ENCODE data around the gene CARD18.
"Not testable (repeated sequence)": the region's sequence is repeated elsewhere in the genome, so short reads cannot be mapped to it uniquely, and the experiment has no call there.

Gene CARD18

DNA sequence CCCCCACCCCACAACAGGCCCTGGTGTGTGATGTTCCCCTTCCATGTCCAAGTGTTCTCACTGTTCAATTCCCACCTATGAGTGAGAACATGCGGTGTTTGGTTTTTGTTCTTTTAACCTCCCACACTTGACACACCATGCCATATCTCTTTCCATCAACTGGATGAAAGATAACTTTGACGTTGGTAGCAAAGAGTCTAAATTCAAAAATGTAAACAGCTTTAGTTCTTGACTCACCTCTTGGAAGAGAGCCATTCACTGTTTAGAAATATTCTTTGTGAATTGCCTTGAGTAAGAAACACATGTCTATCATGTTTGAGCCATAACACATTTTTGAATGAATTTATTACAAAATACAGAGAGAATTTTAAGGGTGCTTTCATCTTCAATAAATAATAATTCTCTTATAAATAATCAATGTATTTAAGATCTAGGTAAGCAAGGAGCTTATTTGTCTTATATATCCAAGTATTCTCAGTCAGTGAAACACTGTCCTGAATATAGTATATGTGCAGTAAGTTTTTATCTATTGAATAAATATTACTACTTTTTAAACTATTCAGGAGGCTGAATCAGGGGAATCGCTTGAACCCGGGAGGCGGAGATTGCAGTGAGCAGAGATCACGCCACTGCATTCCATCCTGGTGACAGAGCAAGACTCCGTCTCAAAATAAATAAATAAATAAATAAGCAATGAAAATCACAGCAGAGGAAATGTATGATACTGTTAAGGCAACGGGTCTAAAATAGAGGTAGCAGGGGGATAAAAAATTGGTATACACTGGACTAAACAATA lies 6.7 kb downstream of the CARD18 start:
- no peak for DNase-seq (ENCODE audit: low read depth)

DNA sequence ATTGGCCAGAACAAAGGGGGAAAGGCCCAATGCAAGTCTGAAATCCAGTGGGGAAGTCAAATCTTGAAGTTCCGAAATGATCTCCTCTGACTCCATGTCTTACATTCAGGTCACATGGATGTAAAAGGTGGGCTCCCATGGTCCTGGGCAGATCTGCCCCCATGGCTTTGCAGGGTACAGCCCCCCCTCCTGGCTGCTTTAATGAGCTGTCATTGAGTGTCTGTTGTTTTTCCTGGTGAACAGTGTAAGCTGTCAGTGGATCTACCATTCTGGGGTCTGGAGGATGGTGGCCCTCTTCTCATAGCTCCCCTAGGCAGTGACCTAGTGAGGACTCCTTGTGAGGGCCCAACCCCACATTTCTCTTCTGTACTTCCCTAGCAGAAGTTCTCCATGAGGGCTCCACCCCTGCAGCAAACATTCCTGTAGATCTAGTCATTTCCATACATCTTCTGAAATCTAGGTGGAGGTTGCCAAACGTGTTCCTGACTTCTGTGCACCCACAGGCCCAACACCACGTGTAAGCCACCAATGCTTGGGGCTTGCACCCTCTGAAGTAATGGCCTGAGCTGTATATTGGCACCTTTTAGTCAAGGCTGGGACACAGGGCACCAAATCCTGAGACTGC lies 9.3 kb downstream of the CARD18 start:
- DNase-seq (ENCODE audit: low read depth) = no peak

DNA sequence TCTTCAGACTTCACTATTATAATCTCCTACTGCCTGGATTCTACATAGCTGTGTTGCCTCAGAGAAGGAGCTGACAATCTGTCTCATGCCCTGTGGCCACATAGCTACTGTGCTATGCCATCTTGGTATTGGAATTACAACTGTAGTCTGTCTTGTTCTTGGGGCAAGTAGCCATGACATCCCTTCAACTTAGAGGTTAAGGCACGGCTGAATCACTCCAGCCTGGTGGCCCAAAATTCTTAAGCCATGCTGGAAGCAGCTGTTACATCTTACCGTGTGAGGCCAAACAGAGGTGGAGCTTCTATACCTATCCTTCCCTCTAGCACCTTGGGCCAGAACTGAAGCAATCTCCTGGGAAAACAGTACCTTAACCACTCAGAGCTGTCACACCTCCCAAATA lies 14.8 kb downstream of the CARD18 start:
- DNase-seq (ENCODE audit: low read depth) = no peak

DNA sequence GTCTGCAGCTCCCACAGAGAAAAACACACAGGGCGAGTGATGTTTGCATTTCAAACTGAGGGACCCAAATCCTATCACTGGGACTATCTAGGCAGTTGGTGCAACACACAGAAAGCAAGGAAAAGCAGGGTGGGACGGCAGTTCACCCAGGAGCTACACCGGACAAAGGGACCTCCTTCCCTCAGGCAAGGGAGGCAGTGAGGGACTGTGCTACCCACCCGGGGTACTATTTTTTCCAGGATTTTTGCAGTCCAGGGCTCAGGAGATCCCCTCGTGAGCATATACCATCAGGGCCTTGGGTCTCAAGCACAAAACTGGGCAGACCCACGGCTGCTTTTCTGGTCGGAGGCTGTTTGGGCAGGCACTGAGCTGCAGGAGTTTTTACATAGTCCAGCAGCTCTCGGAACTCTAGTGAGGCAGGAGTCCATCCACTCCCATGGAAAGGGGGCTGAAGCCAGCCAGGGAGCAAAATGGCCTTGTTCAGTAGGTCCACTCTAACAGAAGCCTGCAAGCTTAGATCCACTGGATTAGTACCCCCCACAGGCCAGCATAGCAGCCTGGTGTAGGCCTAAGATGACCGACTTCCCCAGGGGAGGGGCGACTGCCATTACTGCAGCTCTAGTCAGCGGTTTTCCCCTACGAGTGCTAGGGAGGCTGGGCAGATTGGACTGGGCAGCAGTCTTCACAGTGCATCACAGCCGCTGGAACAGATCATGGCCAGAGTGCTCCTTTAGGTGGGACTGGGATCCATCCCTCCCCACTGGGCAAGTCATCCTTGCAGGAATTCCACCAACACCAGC lies 28.2 kb downstream of the CARD18 start:
- DNase-seq (ENCODE audit: low read depth) = no peak

DNA sequence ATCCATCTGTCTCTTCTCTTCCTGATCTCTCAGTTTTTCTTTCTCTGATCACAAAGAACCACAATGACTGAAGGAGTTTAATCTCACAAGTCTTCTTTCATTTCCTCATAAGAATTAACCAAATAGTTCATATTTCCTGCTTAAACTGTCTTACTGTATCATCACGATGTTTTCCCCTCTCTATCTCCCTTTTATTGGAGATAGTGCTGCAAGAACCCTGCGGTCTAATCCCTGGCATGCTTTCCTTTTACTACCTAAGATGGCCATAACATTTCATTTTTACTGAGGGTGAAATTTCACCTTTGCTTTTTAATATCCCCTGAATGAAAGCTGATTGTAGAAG lies 28.9 kb downstream of the CARD18 start:
- DNase-seq (ENCODE audit: low read depth) = no peak

DNA sequence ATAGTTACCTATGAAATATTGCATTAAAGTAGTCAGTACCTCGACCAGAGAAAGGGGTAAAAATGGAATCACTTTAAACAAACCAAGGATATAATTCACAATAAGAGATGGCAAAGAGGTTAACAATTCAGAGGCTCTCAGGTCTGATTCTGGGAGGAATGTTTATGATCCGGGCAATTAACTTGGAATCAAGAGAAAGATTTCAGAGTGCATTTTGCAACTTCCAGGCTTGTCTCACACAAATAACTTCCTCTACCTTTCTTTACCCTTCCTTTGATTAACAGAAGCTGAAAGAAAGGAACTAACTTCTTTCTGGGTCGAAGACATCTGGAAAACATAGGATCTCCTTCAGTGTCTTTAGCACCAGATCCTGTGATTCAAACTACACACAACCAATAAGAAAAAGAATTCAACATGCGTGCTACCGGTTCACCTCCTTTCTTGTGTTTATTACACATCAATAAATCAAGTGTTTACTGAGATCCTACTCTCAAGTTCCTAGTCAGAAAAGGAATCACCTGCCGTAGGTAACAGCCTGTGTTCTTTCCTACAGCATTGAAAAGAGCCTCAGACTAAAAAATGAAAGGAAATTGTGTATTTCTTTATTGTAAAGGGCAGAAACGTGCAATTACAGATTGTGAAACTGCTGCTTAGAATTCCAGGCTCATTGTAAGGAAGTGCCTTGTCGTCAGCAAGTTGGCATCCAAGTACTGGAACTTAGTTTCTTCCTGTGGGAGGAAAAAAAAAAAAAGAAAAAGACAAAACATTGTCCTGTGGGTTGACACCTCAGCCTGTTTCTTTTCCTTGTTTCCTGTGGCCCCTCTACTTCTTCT lies 29.5 kb downstream of the CARD18 start:
- DNase-seq (ENCODE audit: low read depth) = no peak

DNA sequence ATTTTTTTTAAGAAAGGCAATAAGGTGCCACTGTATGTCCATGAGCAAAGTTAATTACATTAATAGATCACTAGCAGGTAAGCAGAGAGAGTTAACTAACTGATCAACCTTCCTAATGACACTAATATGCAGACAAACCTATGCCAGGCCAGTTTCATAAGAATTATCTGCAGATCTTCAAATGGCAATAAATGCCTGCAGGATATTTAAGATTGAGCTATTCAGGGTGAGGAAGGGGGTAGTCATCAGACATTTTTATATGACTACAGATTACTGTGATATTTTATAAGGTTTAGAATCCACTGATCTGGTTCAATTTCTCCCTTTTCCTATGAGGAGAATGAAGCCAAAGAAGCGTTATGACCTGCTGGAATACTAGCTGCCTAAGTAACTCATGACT lies 30.2 kb downstream of the CARD18 start:
- DNase-seq (ENCODE audit: low read depth) = no peak

DNA sequence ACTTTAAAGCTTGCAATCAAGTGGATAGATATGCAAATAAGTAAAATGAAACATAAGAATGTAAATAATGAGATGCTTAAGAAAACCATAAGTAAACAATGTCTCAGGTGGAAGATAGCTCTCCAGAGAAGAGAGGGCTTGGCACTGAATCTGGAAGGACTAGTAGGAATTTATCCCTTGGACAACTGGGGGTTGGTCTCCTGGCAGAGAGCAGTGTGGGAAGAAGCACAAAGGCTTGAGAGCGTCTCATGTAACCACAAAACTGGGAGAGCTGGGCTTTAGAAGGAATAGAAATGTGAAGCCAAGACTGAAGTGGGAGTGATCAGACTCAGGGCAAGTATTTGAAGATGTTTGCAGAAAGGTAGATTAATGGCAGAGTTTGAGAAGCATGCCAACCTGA lies 31.3 kb downstream of the CARD18 start:
- DNase-seq (ENCODE audit: low read depth) = no peak

DNA sequence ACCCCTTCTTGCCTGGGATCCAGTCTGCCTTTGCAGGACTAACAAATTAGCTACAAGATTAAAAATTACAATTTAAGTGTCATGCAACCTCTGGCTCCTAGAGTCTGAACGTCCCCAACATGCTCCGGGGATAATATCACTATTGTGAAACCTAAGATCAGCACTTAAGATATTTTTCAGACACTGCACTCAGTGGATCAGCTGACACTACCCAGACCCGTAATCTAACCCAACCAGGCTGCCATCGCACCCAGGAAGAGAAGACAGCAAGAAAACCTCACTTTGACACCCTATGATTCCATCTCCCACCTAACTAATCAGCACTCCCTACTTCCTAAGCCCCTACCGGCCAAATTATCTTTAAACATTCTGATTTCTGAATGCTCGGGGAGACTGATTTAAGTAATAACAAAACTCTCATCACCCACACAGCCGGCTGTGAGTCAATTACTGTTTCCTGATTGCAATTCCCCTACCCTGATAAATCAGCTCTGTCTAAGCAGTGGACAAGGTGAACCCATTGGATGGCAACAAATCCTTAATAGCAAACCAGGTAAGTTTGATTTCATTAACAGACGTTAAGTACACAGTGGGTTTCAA lies 32.2 kb downstream of the CARD18 start:
- DNase-seq (ENCODE audit: low read depth) = not testable (repeated sequence)

DNA sequence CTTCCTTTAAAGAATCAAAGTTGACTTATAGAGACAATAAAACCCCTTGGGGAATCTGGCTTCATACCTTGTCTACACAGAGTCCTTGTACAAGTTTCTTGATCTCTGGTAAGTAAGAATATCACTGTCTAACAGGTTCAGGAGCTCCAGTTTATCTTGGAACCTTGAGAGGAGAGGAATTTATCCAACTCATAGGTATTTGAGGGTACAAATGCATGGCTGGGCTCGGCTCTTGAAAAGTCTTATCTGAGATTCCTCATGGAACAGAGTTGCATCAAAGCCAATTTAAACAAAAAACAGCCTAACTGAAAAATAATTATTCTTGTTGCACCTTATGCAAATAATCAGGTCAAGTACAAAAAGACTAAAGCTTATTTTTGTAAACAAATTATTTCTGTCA lies 33.4 kb downstream of the CARD18 start:
- no peak for DNase-seq (ENCODE audit: low read depth)

DNA sequence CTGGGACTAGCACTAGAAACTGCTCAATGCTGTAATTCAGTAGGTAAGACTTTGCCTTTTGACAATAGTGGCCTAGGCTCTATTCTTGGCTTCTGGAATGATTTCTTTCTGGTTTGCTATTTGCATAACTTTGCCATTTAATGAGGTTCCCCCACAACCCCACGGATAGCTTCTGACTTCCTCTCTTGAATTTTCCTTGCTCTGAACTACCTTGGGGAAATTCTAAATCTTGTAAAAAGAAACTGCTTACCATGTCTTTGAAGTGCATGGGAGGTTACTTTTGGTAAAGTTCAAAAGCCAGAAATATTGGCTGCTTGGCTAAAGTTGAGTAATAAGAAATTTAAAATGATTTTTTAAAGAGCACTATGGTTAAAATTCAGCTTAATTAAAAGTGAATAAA lies 35.3 kb downstream of the CARD18 start:
- DNase-seq (ENCODE audit: low read depth) = no peak

DNA sequence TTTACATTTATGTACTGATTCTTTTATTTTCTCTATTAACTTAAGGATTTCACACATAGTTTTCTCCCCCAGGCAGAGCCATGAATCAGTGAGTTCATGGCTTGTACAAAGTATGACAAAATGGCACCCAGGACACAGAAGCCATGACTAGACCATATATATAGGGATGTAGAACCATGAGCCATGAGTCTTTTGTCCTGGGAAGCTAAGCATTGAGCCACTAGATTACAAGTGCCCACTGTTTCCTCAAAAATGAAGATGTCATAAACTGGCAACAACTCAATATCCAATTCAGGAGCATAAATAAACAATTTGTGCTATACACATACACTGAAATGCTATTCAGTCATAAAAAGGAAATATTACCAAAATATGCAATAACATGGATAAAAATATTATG lies 36.2 kb downstream of the CARD18 start:
- DNase-seq (ENCODE audit: low read depth) = no peak

DNA sequence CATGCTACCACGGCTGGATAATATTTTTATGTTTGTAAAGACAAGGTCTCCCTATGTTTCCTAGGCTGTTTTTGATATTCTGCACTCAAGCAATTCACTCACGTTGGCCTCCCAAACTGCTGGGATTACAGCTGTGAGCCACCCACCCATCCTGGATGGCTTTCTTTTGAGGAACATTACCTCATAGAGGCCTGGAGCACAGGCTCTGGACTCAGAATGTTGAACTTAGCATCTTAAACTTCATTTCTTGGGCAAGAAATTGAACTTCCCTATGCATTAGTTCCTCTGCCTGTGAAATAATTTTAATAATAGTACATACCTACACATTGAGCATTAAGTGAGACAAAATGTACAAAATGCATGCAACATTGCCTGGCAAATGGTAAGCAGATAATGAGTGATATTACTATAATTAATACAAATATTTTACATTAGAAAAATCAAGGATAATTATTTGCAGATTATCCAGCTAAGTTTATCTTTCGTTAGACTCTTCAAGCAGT lies 37.4 kb downstream of the CARD18 start:
- not testable (repeated sequence) for DNase-seq (ENCODE audit: low read depth)

DNA sequence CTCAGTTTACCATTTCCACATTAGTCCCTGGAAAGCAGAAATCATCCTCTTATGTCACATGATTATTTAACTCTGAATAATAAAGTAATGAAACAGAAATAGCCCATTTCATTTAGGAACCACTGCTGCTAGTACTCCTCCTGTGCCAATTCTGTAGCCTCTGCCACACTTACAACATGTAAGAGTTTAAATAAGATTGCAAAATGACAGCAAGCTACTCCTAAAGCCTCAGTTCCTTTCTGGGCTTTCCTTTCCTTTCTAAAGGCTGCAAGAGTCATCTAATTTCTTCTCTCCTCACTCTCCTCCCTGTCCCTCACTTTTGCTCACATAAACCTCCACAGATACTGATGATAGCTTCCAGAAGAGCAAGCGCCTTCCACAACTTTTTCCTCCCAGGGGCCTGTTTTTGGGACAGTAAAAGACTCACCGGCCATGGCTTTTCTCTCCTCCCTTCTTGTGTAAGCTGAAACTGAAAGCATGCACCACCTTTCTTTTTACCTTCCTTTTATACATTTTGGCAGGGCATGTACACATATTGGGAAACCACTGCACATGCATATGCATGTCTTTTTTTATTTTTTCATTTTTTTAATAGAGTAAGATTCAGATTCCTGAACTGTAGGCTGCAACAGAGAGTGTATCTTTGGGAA lies 38.5 kb downstream of the CARD18 start:
- DNase-seq (ENCODE audit: low read depth) = no peak

DNA sequence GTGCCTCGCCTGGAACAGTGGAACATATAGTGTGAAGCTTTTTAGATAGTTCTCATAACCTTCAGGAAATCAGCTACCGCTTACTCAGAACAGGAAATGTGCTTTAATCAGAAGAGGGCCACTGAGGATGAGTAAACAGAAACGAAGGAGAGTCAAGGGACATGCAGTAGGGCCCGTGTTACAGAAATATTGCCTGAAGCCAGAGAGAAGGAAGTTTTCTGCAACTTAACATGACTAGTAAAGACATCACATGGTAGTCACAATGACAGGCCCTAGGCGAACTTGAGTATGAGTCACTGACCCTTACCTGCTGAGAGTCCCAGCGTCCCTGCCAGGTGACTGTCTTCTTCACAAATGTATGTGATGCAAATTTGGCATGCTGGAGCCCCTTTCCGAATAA lies 39.4 kb downstream of the CARD18 start:
- DNase-seq (ENCODE audit: low read depth) = no peak

DNA sequence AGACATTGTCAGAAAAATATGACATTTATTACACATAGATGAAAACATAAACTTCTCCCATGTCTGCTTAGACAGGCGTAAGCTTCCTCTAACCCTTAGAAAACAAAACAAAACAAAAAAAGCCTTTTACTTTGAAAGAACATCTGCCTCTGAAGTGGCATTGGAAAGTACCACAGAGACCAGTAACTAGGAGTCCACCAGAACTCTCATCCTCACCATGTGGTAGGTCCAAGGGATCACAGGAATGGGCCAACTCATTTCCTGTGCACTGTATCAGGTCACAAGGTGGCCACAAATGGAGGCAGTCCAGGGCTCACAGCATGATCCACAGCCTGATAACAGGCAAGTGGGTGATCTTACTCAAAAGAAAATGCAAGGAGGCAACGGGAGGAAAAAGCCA lies 40.0 kb downstream of the CARD18 start:
- not testable (repeated sequence) for DNase-seq (ENCODE audit: low read depth)

DNA sequence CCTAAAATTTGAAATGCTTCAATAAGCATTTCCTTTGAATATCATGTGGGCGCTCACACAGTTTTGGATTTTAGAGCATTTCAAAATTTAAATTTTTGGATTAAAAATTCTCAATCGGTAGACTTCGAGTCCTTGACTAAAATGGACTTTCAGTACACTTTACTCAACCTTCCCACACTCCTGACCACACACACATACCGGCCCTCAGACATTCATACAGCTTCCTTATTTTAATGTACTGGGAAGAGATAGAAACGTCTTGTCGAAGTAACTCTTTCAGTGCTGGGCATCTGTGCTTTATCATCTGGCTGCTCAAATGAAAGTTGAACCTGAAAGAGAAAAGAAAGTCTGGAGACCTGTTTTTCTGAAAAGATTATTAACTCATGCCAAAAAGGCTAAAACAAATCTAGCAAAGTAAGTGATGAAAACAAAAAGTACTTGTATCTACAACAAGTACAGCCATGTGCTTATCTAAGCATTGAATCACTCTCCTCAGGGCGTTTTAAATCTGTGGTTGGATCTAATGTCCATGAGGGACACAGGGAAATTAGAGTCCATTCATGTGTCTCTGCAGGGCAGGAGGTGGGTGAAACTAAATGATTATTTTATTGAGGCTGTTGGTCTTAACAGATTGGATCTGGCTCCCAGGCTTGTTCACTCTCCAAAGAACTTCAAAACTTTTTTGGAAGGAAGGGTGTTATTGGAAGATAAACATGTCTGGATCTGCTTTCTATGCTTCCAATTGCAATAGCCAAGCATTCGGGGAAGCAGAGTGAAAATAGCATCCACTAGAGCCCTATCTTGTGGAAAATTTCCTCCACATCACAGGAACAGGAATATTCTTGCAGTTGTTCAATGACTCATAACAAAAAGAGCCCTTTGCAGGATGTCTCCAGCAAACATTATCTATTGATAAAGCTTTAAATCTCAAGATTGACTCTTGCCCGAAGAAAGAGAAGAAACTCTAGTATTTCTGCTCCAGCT lies 47.0 kb downstream of the CARD18 start:
- DNase-seq (ENCODE audit: low read depth) = no peak
